ENCODE measurements around the gene MTA1.

MTA1 gene

GRCh38 chr14:105488781-105489541 is 69.3 kb downstream of the MTA1 start:
- DNase-seq (ENCODE audit: low read depth, low spot score) = no peak
- peak overlapping the region; percentile 67 for H3K4me3 ChIP-seq (ENCODE audit: low read length)

GRCh38 chr14:105489542-105490266 is 70.1 kb downstream of the MTA1 start:
- peak; percentile 94 for DNase-seq (ENCODE audit: low read depth, low spot score)
- peak overlapping the region; percentile 67 for H3K4me3 ChIP-seq (ENCODE audit: low read length)

- DNase-seq (ENCODE audit: low read depth, low spot score) = no peak
- H3K4me3 ChIP-seq (ENCODE audit: low read length) = peak overlapping the region; percentile 67
Observed at GRCh38 chr14:105490267-105490571, 70.6 kb downstream of the MTA1 start.

GRCh38 chr14:105490572-105491365 is 71.1 kb downstream of the MTA1 start, which contains the start of gene TEDC1:
Gene TEDC1, plus strand, starts transcription at chr14:105491246. Its CDS starts 130 bp downstream, at chr14:105491376.
- peak within 1 kb of the TSS; percentile 67 for H3K4me3 ChIP-seq (ENCODE audit: low read length)
- DNase-seq (ENCODE audit: low read depth, low spot score) = peak; percentile 100

- DNase-seq (ENCODE audit: low read depth, low spot score) = peak; percentile 70
- H3K4me3 ChIP-seq (ENCODE audit: low read length) = peak overlapping the region; percentile 63
Observed at GRCh38 chr14:105491366-105491973, 71.8 kb downstream of the MTA1 start.

- peak overlapping the region; percentile 63 for H3K4me3 ChIP-seq (ENCODE audit: low read length)
- DNase-seq (ENCODE audit: low read depth, low spot score) = no peak
Observed at GRCh38 chr14:105492031-105492970, 72.7 kb downstream of the MTA1 start.

GRCh38 chr14:105492971-105493871 is 73.6 kb downstream of the MTA1 start:
- H3K4me3 ChIP-seq (ENCODE audit: low read length) = no peak overlapping the region
- DNase-seq (ENCODE audit: low read depth, low spot score) = no peak

- H3K4me3 ChIP-seq (ENCODE audit: low read length) = no peak overlapping the region
- no peak for DNase-seq (ENCODE audit: low read depth, low spot score)
Observed at GRCh38 chr14:105493921-105494605, 74.4 kb downstream of the MTA1 start.

- no peak for DNase-seq (ENCODE audit: low read depth, low spot score)
- H3K4me3 ChIP-seq (ENCODE audit: low read length) = no peak overlapping the region
Observed at GRCh38 chr14:105494606-105494929, 74.9 kb downstream of the MTA1 start.

GRCh38 chr14:105495101-105495989 is 75.7 kb downstream of the MTA1 start:
- DNase-seq (ENCODE audit: low read depth, low spot score) = no peak
- H3K4me3 ChIP-seq (ENCODE audit: low read length) = no peak overlapping the region

- DNase-seq (ENCODE audit: low read depth, low spot score) = no peak
- H3K4me3 ChIP-seq (ENCODE audit: low read length) = no peak overlapping the region
Observed at GRCh38 chr14:105495990-105496830, 76.6 kb downstream of the MTA1 start.

GRCh38 chr14:105496831-105497591 is 77.4 kb downstream of the MTA1 start:
- H3K4me3 ChIP-seq (ENCODE audit: low read length) = no peak overlapping the region
- no peak for DNase-seq (ENCODE audit: low read depth, low spot score)

- H3K4me3 ChIP-seq (ENCODE audit: low read length) = no peak overlapping the region
- DNase-seq (ENCODE audit: low read depth, low spot score) = no peak
Observed at GRCh38 chr14:105497671-105498429, 78.2 kb downstream of the MTA1 start.
